OCI-LY7 (cell line): ENCODE results near the gene TBC1D24.

Experiments used
- CTCF ChIP-seq: fragments of 200-600 bp; sonication (generic); conservative IDR thresholded peaks from 2 replicates; pipeline ENCODE4 v1.5.1; 2014; ENCODE audit warnings: mild to moderate bottlenecking, antibody characterized with exemption, low read length, moderate library complexity, mixed read lengths
- EZH2phosphoT487 ChIP-seq: fragments of 200-600 bp; sonication (generic); IDR thresholded peaks from 2 replicates; pipeline ENCODE4 v1.6.1; 2018; ENCODE audit warnings: low read depth, borderline replicate concordance, mild to moderate bottlenecking, mixed run types, antibody characterized with exemption, low read length, moderate library complexity, mixed read lengths

- no peak for TF ChIP-seq CTCF
- TF ChIP-seq EZH2phosphoT487, result no peak
Observed at GRCh38 chr16:2470234-2470601, 4.7 kb upstream of the TBC1D24 start.
